Globus pallidus (tissue), 1 donor: Measurements from ENCODE around the gene MCTP1.
"Not testable (repeated sequence)": the region's sequence is repeated elsewhere in the genome, so short reads cannot be mapped to it uniquely, and the experiment has no call there.

ENCODE experiments used
- DNase-seq: peaks from one replicate; pipeline ENCODE4 v3.0.0-alpha.2; 2015; ENCODE audit warnings: low spot score

MCTP1 gene

DNA sequence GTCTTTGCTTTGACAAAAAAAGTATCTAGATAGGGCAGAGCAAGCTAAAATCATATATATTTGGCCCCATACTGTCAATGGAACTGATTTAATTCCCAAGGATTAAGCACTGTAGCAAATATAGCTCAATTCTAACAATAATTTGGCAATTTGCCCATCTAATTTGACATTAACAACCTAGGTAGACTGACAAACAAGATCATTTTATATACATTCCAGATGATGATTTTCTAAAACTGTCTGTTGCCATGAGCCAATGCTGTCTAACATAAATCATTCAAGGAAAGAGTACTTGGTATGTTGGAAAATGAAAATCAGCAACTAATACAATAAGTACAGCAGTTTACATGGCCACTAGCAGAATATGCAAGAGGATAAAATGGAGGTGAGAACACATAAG lies 32.1 kb downstream of the MCTP1 start:
- DNase-seq, result no peak

DNA sequence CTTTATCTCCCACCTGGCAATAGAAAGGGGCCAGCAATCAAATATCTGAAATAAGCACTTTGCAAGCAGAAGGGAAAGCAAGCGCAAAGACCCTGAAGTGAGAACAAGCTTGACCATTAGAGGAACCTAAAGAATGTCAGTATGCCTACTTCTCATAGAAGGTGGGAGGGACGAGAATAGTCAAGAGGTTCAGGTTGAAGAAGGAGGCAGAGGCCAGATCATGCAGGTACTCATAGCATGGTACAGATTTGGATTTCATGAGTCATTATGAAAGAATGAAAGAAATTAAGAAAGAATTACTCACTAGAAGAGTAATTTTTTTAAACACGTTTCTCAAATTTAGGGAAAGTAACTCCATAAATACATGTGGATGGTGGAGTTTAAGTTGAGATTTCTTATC lies 33.7 kb downstream of the MCTP1 start:
- DNase-seq, result no peak

GRCh38 chr5:95244479-95244878 lies 40.4 kb downstream of the MCTP1 start:
- DNase-seq, result no peak

DNA sequence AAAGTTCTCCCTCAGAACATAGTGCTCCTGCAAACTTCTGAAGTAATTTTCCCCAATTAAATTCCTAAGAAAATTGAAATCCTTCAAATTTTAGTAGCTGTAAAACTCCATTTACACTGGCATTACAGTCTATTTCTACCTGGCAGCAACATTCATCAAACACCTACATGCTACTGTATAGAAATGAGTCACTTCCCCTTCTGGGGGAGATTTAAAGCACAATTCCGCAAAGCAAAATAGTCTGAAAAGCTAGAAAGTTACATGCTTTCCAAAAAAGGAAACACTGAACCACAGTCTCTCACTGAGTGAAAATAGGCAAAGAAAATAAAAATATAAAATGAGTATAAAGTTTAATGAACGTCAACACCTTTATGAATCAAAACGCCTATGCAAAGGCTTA lies 43.3 kb downstream of the MCTP1 start:
- DNase-seq, result no peak

DNA sequence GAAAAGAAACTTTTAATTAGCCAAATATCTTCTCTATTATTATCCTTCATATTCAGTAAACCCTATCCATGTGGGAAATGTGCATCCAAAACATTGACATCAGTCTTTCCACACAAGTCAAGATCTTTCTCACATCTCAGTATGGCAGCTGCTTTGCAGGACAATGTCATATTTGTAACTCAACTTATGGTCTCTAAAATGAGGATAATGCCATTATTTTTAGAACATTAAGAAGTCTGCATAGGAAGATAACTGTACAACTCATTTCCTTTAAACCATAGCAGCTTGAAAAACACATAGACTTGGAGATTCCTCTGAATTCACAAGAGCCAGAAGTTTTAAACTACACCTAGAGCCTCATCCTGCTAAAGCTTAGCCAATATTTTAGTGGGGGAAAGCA lies 43.7 kb downstream of the MCTP1 start:
- DNase-seq, result no peak

GRCh38 chr5:95238560-95239325 lies 46.2 kb downstream of the MCTP1 start:
- no peak for DNase-seq

- no peak for DNase-seq
These were observed 47.6 kb downstream of the MCTP1 start for GRCh38 chr5:95237324-95237723.

- no peak for DNase-seq
These were observed 49.4 kb downstream of the MCTP1 start for GRCh38 chr5:95235439-95235982.

GRCh38 chr5:95229646-95230045 lies 55.2 kb downstream of the MCTP1 start:
- no peak for DNase-seq

GRCh38 chr5:95224701-95225459 lies 60.0 kb downstream of the MCTP1 start:
- DNase-seq, result no peak

GRCh38 chr5:95223566-95224258 lies 61.2 kb downstream of the MCTP1 start:
- DNase-seq, result no peak

GRCh38 chr5:95222836-95223235 lies 62.1 kb downstream of the MCTP1 start:
- DNase-seq, result no peak

- DNase-seq, result no peak
These were observed 63.7 kb downstream of the MCTP1 start for GRCh38 chr5:95221234-95221633.

DNA sequence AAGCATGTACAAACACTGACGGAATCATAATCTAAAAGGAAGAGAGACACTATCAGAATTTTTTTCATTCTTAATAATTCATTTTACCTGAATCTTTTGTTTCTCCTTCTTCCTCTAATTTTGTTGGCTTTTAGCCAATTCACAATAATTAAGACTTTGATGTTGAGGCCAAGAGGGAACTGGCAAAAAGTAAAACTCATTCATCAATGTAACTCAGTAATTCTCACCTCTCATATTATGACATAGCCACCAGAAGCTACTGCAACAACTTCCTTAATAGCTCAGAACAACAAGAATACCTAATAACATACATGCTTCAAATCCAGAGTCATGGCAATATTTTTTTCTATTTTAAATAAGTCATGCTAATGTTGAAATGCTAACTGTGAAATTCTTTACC lies 64.5 kb downstream of the MCTP1 start:
- DNase-seq, result no peak

GRCh38 chr5:95219411-95219810 lies 65.5 kb downstream of the MCTP1 start:
- no peak for DNase-seq

DNA sequence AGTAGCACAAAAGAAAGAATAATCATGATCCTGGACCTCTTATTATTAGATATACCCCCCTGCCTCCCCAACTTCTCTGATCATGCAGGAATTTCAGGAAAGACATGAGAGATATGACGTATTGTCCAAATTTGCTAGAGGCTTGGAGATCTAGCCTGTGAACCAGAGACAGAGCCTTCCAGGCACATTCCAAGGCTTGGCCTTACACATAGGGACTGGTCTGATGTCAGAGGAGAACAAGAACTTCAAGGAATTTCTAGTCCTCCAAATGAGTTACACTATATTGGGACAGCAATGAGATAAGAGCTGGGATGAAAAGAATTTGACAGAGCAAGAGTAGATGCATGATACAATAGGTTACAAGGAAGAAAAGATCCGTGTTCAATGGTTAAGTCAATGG lies 67.0 kb downstream of the MCTP1 start:
- DNase-seq, result no peak

- DNase-seq, result no peak
These were observed 67.5 kb downstream of the MCTP1 start for GRCh38 chr5:95217351-95217750.

DNA sequence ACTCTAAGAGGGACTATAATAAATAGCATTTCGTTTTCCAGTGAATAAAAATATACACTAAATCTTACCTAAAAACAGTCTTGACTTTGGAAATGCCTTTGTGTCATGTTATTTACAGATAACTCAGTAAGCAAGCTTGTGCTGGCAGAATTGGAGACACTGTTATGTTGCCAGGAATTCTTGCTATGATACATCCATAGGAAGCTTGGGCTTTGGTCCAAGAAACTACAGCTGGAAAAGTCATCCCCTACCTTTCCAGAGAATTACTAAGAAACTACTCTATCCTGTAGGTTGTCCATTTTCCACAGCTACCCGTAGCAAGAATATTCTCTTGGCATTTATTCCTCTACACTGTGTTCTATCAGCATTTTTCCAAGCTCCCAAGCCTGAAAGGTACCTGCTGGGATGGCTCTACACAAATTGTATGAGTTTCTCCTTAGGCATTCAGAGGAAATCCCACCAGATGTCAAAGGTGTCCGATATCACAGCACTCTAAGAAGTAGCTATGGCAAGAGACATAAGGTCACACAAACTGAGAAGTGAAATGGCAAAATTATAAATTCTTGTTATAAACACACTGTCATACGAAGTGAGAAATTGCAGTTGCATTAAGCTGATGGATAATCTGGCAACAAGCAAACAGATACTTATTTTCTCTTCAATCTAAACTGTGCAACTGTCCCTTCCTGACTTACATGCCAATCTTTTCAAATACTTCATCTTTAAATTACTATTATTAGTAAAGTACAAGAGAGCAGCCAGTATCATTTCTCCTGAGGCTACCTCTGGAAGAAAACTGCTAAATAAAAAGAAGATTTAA lies 68.5 kb downstream of the MCTP1 start:
- no peak for DNase-seq

DNA sequence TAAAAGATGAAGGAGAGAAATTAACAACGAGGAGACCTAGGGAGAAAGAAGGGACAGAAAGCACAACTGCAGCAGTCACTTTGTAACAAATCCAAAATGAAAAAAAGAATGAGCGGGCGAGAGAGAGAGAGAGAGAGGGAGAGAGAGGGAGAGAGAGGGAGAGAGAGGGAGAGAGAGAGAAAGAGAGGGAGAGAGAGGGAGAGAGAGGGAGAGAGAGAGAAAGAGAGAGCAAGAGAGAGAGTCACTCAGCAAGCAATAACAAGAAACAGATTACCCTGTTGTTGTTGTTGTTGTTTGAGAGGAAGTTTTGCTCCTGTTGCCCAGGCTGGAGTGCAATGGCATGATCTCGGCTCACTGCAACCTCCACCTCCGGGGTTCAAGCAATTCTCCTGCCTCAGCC lies 77.1 kb downstream of the MCTP1 start:
- not testable (repeated sequence) for DNase-seq

DNA sequence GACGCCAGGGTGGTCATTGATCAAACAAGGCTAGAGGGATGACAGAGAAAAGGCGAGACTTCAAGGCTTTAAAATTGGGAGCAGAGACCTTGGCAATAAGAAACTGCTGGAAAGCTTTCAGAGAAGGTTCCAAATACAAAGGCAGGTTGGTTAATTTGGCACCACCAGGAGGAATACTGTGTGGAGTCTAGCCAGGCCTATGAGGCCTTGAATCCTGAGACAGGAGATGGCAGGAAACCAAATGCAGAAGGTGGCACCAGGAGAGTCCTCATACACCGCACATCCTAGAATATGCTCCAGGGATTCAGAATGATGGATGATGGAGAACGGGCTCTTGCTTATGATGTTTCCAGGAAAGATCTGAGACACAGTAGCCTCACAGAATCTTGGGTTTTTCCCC lies 90.0 kb downstream of the MCTP1 start:
- no peak for DNase-seq

- DNase-seq, result no peak
These were observed 93.6 kb downstream of the MCTP1 start for GRCh38 chr5:95191330-95191729.

DNA sequence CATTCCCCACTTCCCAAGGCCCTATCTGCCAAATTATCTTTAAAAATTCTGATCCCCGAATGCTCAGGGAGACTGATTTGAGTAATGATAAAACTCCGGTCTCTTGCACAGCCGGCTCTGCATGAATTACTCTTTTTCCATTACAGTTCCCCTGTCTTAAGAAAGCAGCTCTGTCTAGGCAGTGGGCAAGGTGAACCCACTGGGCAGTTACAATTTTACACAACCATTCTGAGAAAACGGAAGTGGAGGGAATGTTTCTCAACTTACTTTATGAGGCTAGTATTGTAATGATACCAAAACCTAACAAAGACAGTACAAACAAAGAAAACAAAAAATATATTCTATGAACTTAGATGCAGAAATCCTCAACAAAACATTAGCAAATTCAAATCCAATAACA lies 100.0 kb downstream of the MCTP1 start:
- no peak for DNase-seq
